Ecto neural progenitor cell (in vitro differentiated cells): ENCODE results near the gene DUSP12.

Experiments
- DNase-seq: peaks from one replicate; pipeline ENCODE4 v3.0.0-alpha.2; 2018; ENCODE audit warnings: low spot score

Gene DUSP12

GRCh38 chr1:161770250-161770649, 20.7 kb downstream of the DUSP12 start:
- DNase-seq, result no peak

- no peak for DNase-seq
These were observed 21.6 kb downstream of the DUSP12 start for GRCh38 chr1:161771161-161771560.

- no peak for DNase-seq
These were observed 22.4 kb downstream of the DUSP12 start for GRCh38 chr1:161771973-161772372.

- DNase-seq, result no peak
These were observed 22.8 kb downstream of the DUSP12 start for GRCh38 chr1:161772397-161772796.

GRCh38 chr1:161773791-161774190, 24.2 kb downstream of the DUSP12 start:
- DNase-seq, result no peak

GRCh38 chr1:161777261-161777660, 27.7 kb downstream of the DUSP12 start:
- no peak for DNase-seq

GRCh38 chr1:161778522-161778921, 28.9 kb downstream of the DUSP12 start:
- DNase-seq, result no peak

GRCh38 chr1:161779393-161779792, 29.8 kb downstream of the DUSP12 start:
- DNase-seq, result no peak

GRCh38 chr1:161781995-161782394, 32.4 kb downstream of the DUSP12 start:
- no peak for DNase-seq

- no peak for DNase-seq
These were observed 33.3 kb downstream of the DUSP12 start for GRCh38 chr1:161782886-161783285.

GRCh38 chr1:161784968-161785367, 35.4 kb downstream of the DUSP12 start:
- no peak for DNase-seq

- no peak for DNase-seq
These were observed 37.8 kb downstream of the DUSP12 start for GRCh38 chr1:161787355-161787754.

GRCh38 chr1:161790587-161791317, 41.2 kb downstream of the DUSP12 start:
- no peak for DNase-seq

- DNase-seq, result no peak
These were observed 42.5 kb downstream of the DUSP12 start for GRCh38 chr1:161791904-161792655.

GRCh38 chr1:161792740-161793139, 43.2 kb downstream of the DUSP12 start:
- DNase-seq, result no peak

- no peak for DNase-seq
These were observed 50.2 kb downstream of the DUSP12 start for GRCh38 chr1:161799792-161800191.

GRCh38 chr1:161801955-161802354, 52.4 kb downstream of the DUSP12 start:
- peak; percentile 52 for DNase-seq

- no peak for DNase-seq
These were observed 53.6 kb downstream of the DUSP12 start for GRCh38 chr1:161803181-161803580.

GRCh38 chr1:161805399-161806197, 56.0 kb downstream of the DUSP12 start:
- DNase-seq, result no peak
